Memory B cell (primary cell): ENCODE results near the gene PTPN11.

Experiments used
- ATAC-seq: fragments of 150-1000 bp; cut with Tn5 transposase; 2 replicates; pipeline ENCODE4 v1.10.0; 2021; ENCODE audit warnings: low read depth, mild to moderate bottlenecking, moderate library complexity
- DNase-seq, 2 donors: peaks; one replicate each; pipeline ENCODE4 v3.0.0; 2022; ENCODE audit warnings: low spot score in 2 of 2
- H3K27ac Mint-ChIP-seq: one replicate; pipeline ENCODE4 v1.8.0; 2022; ENCODE audit warnings: mild to moderate bottlenecking, moderate library complexity, mixed read lengths
- H3K27me3 Mint-ChIP-seq: one replicate; pipeline ENCODE4 v1.8.0; 2022; ENCODE audit warnings: mixed read lengths
- H3K36me3 Mint-ChIP-seq: one replicate; pipeline ENCODE4 v1.8.0; 2022; ENCODE audit warnings: mild to moderate bottlenecking, mixed read lengths
- H3K4me1 Mint-ChIP-seq: one replicate; pipeline ENCODE4 v1.8.0; 2022; ENCODE audit warnings: mixed read lengths
- H3K4me3 Mint-ChIP-seq: one replicate; pipeline ENCODE4 v1.8.0; 2022; ENCODE audit warnings: mild to moderate bottlenecking, moderate library complexity, mixed read lengths
- H3K9me3 Mint-ChIP-seq: one replicate; pipeline ENCODE4 v1.8.0; 2022; ENCODE audit warnings: mixed read lengths

Gene PTPN11

DNA sequence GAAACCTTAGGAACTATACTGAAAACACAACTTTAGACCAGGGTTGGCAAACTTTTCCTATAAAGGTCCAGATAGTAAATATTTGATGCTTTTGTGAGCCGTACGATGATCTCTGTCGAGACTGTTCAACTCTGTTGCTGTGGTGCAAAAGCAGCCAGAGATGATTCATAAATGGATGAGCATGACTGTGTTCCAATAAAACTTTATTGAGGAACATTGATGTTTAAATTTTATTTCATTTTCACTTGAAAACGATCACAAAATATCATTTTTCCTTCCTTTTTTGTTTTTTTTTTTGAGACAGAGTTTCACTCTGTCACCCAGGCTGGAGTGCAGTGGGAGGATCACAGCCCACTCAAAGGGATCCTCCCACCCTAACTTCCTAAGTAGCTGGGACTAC, 105.5 kb downstream of the PTPN11 start:
- Mint-ChIP-seq H3K27me3 (peaks cover 9% of the 10 kb centered on the region), H3K27ac (no peak overlapping the region), H3K4me1 (no peaks in the 10 kb centered on the region), H3K9me3 (peaks cover 5% of the 10 kb centered on the region), H3K4me3 (no peak overlapping the region), H3K36me3 (no peaks in the 10 kb centered on the region)
- DNase-seq (no peak), ATAC-seq (no peak)

DNA sequence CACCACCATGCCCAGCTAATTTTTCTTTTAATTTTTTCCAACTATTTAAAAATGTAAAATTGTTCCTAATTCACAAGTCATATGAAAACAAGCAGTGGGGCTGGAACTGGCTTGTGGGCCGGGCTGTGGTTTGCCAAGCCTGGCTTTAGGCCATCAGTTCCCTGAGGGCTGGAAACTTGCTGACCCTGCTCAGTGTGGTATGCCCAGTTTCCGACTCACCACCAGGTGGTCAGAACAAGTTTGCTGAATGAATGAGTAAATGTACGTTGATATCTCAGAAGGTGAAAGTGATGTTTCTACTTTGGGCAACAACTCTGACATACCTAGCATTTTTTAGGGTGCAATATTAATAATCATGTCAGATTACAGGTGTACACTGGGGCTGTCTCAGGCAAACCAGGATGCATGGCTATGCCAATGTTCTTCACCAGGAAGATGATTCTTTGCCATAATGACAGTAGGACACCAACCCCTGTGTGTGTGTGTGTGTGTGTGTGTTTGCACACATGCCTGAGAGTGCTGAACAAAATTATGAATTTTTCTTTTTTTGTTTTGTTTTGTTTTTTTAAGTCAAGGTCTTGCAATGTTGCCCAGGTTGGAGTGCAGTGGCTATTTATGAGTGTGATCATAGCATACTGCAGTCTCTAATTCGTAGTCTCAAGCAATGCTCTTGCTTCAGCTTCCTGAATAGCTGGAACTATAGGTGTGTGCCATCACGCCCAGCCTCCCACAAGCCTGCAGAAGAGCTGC, 106.1 kb downstream of the PTPN11 start:
- Mint-ChIP-seq H3K4me3 (no peak overlapping the region), H3K27me3 (peaks cover 9% of the 10 kb centered on the region), H3K27ac (no peak overlapping the region), H3K36me3 (no peaks in the 10 kb centered on the region), H3K9me3 (peaks cover 5% of the 10 kb centered on the region), H3K4me1 (no peaks in the 10 kb centered on the region)
- no peak for ATAC-seq
- no peak for DNase-seq

DNA sequence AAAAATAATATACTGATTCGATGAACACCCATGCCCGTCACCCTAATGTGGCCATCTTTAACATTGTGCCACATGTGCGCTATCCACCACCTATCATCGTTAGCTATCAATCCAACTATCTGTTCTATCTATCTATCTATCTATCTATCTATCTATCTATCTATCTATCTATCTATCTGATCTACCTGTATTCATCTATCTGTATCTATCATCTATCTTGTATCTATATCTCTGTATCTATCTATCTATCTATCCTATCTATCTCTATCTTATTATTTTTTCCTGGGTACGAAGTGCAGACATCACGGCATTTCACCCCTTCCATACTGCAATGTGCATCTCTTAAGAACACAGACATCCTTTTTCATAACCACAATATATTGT, 106.7 kb downstream of the PTPN11 start:
- Mint-ChIP-seq H3K27me3 (peaks cover 9% of the 10 kb centered on the region), H3K36me3 (no peaks in the 10 kb centered on the region), H3K4me1 (no peaks in the 10 kb centered on the region), H3K9me3 (peaks cover 5% of the 10 kb centered on the region), H3K27ac (no peak overlapping the region), H3K4me3 (no peak overlapping the region)
- DNase-seq: no peak
- ATAC-seq: no peak

DNA sequence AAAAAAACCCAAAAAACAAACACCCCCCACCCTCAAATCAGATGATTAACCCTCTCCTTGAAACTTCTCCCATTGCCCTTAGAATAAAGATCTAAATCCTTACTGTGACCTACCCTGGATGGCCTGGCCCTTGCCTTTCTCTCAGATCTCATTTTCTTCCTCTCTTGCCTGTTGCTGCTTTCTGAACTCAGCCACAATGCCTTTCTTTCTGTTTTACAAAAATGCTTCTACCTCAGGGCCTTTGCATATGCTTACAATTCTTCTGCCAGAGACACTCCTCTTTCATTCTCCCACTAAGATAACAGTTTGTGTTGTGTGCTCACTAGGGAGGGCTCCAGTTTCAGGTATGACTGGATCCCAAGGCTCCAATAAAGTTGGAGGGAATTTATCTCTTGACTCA, 108.3 kb downstream of the PTPN11 start:
- Mint-ChIP-seq H3K9me3 (peaks cover 5% of the 10 kb centered on the region), H3K4me1 (no peaks in the 10 kb centered on the region), H3K27ac (no peak overlapping the region), H3K36me3 (no peaks in the 10 kb centered on the region), H3K27me3 (peaks cover 8% of the 10 kb centered on the region), H3K4me3 (no peak overlapping the region)
- no peak for DNase-seq
- no peak for ATAC-seq

DNA sequence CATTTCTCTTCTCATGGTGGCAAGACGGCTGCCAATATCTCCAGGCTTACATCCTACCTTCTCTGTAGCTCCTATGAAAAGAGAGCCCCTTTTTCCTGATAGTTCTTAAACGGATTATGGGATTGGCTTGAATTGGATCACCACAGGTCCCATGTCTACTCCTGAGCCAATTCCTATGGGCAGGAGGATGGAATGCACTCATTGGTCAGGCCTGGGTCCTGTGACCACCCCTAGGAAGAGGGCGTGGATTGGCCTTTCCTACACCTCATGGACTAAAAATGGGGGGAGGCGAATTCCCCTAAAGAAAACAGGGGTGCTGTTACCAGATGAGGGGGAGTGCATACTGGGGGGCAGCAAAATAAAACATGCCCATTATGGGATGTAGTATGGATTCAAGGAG, 108.8 kb downstream of the PTPN11 start:
- H3K9me3 Mint-ChIP-seq: peaks cover 5% of the 10 kb centered on the region
- no peaks in the 10 kb centered on the region for H3K4me1 Mint-ChIP-seq
- no peak overlapping the region for H3K27ac Mint-ChIP-seq
- no peaks in the 10 kb centered on the region for H3K36me3 Mint-ChIP-seq
- DNase-seq (no peak), ATAC-seq (no peak)
- no peak overlapping the region for H3K4me3 Mint-ChIP-seq
- H3K27me3 Mint-ChIP-seq: peaks cover 6% of the 10 kb centered on the region

DNA sequence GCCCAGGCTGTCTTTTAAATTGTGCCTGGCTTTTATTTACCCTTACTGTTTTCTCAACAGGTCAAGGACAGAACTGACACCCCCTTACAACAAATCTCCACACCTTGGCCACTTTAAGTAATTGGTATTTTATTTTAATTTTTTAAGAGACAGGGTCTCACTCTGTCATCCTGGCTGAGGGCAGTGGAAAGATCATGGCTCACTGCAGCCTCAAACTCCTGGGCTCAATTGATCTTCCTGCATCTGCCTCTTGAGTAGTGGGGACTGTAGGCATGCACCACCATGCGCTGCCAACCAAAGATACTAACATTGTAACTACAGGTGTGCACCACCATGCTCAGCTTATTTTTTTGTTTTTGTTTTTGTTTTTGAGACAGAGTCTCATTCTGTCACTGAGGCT, 109.8 kb downstream of the PTPN11 start:
- peaks cover 5% of the 10 kb centered on the region for H3K9me3 Mint-ChIP-seq
- DNase-seq (no peak), ATAC-seq (no peak)
- H3K36me3 Mint-ChIP-seq: no peaks in the 10 kb centered on the region
- no peak overlapping the region for H3K27ac Mint-ChIP-seq
- no peak overlapping the region for H3K4me3 Mint-ChIP-seq
- H3K4me1 Mint-ChIP-seq: no peaks in the 10 kb centered on the region
- peaks cover 6% of the 10 kb centered on the region for H3K27me3 Mint-ChIP-seq

DNA sequence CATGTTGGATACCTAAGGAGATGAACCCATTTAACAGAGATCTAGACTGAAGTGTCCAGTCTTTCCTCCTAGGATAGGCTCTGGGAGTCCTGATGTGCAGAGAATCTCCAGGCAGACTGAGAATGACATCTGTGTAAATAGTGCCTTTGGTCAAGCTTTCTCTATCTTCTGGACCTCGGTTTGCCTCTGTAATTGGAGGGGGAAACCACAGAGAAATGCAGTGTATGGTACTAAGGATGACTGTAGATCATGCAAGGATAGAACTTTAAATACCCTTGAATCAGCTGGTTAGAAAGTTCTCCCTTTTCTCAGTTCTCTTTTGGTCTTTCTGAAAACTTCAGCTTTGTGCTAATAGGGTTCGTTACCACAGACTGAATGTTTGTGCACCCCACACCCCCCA, 112.2 kb downstream of the PTPN11 start:
- H3K9me3 Mint-ChIP-seq: peaks cover 5% of the 10 kb centered on the region
- H3K4me3 Mint-ChIP-seq: no peak overlapping the region
- no peak for DNase-seq
- peaks cover 12% of the 10 kb centered on the region for H3K27me3 Mint-ChIP-seq
- no peaks in the 10 kb centered on the region for H3K36me3 Mint-ChIP-seq
- H3K27ac Mint-ChIP-seq: no peak overlapping the region
- ATAC-seq: no peak
- H3K4me1 Mint-ChIP-seq: no peaks in the 10 kb centered on the region

DNA sequence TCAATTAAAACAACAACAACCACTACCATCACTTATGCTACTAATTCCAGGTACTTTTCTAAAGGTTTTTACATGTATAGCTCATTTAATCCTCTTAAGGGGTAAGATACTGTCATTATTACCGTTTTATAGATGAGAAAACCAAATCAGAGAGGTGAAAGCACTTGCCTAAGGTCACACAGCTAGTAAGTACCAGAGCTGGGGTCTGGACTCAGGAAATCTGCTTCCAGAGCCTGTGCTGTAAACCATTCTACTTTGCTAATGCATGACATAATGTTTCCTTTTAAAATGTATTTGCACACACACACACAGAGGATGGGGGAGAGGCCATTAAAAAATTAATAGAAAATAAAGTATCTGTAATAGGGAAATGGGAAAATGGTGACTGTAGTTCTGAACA, 113.4 kb downstream of the PTPN11 start:
- no peak overlapping the region for H3K27ac Mint-ChIP-seq
- no peak overlapping the region for H3K4me3 Mint-ChIP-seq
- H3K27me3 Mint-ChIP-seq: peaks cover 11% of the 10 kb centered on the region
- no peaks in the 10 kb centered on the region for H3K4me1 Mint-ChIP-seq
- no peaks in the 10 kb centered on the region for H3K36me3 Mint-ChIP-seq
- DNase-seq (no peak), ATAC-seq (no peak)
- H3K9me3 Mint-ChIP-seq: peaks cover 3% of the 10 kb centered on the region

DNA sequence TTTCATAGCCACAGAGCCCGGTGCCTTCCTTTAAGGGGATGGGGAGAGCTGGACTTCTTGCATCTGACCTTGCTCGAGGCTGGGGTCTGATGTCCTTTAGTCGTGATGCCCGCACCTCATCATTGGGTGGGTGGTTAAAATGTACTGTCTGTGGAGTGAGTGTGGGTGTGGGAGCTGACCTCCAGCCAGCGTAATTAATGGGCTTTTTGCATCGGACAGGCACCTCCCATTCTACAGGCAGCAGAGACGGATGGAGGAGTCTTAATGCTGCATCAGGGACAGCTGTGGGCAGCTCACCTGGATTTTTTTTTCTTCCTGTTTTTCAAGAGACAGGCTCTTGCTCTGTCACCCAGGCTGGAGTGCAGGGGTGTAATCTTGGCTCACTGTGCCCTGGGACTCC, 114.8 kb downstream of the PTPN11 start:
- Mint-ChIP-seq H3K4me3 (no peak overlapping the region), H3K9me3 (peaks cover 2% of the 10 kb centered on the region), H3K27me3 (peaks cover 10% of the 10 kb centered on the region), H3K27ac (no peak overlapping the region), H3K4me1 (peaks cover 2% of the 10 kb centered on the region), H3K36me3 (no peaks in the 10 kb centered on the region)
- ATAC-seq (no peak), DNase-seq (no peak)

DNA sequence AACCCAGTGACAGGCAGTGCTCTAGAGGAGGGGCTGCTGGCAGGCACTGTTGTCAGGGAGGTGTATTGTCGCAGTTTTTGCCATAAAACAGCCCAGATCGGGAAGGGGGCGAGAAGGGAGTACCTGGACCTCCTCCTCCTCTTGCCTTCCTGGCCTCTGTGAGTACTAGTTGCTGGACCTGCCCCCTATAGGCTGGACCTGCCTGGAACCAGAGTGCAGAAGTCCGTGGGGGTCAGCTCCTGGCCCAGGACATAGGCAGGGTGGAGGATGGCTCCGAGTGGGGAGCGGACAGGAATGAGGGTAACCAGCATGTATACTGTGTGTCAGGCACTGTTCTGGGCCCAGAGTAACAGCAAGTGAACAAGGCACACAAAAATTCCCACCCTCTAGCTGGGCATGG, 116.3 kb downstream of the PTPN11 start:
- Mint-ChIP-seq H3K27ac (no peak overlapping the region), H3K36me3 (no peaks in the 10 kb centered on the region)

DNA sequence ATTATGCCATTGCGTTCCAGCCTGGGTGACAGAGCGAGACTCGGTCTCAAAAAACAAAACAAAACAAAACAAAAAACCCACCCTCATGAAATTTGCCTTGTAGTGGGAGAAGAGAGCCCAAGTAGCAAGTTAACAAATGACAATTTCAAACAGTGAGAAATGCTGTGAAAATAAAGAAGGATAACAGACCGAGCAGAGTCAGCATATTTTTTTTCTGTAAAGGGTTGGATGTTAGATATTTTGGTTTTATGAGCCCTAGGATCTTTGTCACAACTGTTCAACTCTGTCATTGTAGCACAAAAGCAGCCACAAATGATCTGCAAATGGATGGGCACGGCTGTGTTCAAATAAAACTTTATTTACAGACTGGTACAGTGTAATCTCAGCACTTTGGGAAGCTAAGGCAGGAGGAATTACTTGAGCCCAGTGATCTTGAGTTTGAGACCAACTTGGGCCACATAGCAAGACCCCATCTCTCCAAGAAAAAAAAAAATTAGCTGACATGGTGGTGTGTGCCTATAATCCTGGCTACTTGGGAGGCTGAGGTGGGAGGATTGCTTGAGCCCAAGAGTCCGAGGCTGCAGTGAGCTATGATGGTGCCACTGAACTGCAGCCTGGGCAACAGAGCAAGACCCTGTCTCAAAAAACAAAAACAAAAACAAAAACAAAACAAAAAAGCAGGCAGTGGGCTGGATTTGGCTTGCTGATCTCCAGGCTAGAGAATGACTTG, 117.1 kb downstream of the PTPN11 start:
- ATAC-seq (no peak), DNase-seq (no peak)
- Mint-ChIP-seq H3K4me3 (no peak overlapping the region), H3K27me3 (peaks cover 14% of the 10 kb centered on the region), H3K9me3 (peaks cover 2% of the 10 kb centered on the region), H3K36me3 (no peaks in the 10 kb centered on the region), H3K4me1 (peaks cover 2% of the 10 kb centered on the region), H3K27ac (no peak overlapping the region)

More for the DNA sequence above, 116.3 kb downstream of the PTPN11 start:
- no peak overlapping the region for H3K4me3 Mint-ChIP-seq
- no peak for ATAC-seq
- peaks cover 2% of the 10 kb centered on the region for H3K9me3 Mint-ChIP-seq
- no peak for DNase-seq
- H3K27me3 Mint-ChIP-seq: peaks cover 14% of the 10 kb centered on the region
- peaks cover 2% of the 10 kb centered on the region for H3K4me1 Mint-ChIP-seq

DNA sequence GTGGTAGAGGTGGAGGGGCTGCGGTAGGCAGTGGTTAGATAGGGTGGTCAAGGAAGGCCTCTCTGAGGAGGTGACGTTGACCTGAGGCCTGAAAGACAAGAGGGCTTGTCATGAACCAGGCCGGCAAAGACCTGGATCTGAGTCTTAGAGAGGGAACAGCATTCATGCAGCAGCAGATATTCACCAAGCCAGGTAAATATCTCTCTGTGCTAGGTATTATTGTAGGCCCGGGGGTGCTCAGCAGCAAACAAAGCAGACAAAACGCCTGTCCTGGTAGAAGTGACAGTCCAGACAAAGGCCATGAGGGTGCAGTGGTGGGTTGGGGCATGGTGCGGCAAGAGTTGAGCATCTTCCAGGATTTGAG, 117.6 kb downstream of the PTPN11 start:
- DNase-seq (no peak), ATAC-seq (no peak)
- Mint-ChIP-seq H3K9me3 (peaks cover 2% of the 10 kb centered on the region), H3K4me1 (peaks cover 2% of the 10 kb centered on the region), H3K4me3 (no peak overlapping the region), H3K27me3 (peaks cover 14% of the 10 kb centered on the region), H3K27ac (no peak overlapping the region), H3K36me3 (no peaks in the 10 kb centered on the region)

DNA sequence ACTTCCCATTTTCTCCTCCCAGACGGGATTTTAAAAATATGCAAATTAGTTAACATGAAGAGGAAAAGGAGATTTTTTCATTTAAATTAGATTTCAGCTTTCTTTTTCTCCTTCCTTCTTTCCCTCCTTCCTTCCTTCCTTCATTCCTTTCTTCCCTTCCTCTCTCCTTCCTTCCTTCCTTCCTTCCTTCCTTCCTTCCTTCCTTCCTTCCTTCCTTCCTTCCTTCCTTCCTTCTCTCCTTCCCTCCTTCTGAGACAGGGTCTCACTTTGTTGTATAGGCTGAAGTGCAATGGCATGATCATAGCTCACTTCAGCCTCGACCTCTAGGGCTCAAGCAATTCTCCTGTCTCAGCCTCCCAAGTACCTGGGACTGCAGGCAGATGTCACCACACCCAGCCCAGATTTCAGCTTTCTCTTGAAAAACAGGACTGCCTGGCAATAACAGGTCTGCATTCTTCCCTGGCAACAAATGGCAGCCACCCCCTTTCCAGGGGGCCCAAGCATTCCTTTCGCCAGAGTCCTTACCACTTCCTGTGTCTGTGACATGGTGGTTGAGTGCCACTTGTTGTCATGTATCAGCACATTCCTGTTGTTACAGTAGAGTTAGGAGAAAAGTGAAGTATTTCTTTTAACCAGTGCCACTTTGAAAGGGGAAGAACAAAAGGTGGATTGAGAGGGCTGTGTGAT, 119.1 kb downstream of the PTPN11 start:
- no peak for DNase-seq
- Mint-ChIP-seq H3K27me3 (peaks cover 17% of the 10 kb centered on the region), H3K27ac (no peak overlapping the region), H3K9me3 (peaks cover 2% of the 10 kb centered on the region), H3K36me3 (no peaks in the 10 kb centered on the region), H3K4me3 (no peak overlapping the region), H3K4me1 (peaks cover 2% of the 10 kb centered on the region)
- no peak for ATAC-seq

DNA sequence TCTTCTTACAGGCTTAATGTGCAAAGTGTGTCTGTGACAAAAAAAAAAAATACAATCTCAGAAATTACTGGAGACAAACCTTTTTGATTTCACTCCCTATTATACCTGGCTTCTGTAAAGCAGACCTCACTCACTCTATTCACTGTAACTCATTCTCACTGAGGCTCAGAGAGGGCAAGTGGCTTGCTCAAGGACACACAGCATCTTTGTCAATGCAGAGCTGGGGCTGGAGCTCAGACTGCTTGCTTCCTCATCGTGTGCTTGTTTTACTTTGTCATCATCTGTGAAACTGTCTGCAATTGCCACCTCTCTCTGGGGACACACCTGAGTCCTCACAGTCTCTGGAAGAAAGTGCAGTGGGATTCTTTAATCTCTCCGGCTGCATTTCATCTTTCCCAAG, 120.0 kb downstream of the PTPN11 start:
- ATAC-seq (no peak), DNase-seq (no peak)
- H3K27me3 Mint-ChIP-seq: peaks cover 23% of the 10 kb centered on the region
- H3K9me3 Mint-ChIP-seq: peaks cover 2% of the 10 kb centered on the region
- peaks cover 2% of the 10 kb centered on the region for H3K4me1 Mint-ChIP-seq
- no peak overlapping the region for H3K4me3 Mint-ChIP-seq
- no peaks in the 10 kb centered on the region for H3K36me3 Mint-ChIP-seq
- H3K27ac Mint-ChIP-seq: no peak overlapping the region
